Erythroblast (primary cell): ENCODE measurements around the gene CTIF.

Source experiments
- GATA1 ChIP-seq: IDR thresholded peaks from 2 replicates; pipeline ENCODE4 v1.6.1; 2011; ENCODE audit warnings: low read depth, mild to moderate bottlenecking, control low read depth, low read length, moderate library complexity
- POLR2A ChIP-seq: IDR thresholded peaks from 2 replicates; pipeline ENCODE4 v1.6.1; 2011; ENCODE audit warnings: mild to moderate bottlenecking, low read length

DNA sequence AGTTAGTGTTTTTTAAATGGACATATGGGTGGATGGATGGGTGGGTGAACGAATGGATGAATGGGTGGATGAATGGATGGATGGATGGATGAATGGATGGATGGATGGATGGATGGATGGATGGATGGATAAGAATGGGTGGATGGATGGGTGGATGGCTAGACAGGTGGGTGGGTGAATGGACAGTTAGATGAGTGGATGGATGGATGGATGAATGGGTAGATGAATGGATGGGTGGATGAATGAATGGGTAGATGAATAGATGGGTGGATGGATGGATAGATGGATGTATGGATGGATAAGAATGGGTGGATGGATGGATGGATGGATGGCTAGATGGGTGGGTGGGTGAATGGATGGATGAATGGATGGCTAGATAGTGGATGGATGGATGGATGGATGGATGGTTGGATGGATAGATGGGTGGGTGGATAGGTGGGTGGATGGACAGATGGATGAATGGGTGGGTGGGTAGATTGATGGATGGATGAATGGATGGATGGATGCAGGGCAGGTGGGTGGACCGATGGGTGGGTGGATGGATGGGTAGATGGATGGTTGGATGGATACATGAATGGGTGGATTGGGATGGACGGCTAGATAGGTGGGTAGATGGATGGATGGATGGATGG is 64.0 kb downstream of the CTIF start:
- no peak for TF ChIP-seq POLR2A
- TF ChIP-seq GATA1: no peak
